HG02571 (cell line): ENCODE results near the gene ZBTB16.

Experiments used
- ATAC-seq: cut with Tn5 transposase; IDR thresholded peaks from one replicate; pipeline ENCODE4 v1.9.1; 2021; ENCODE audit warnings: mild to moderate bottlenecking, moderate library complexity; ENCODE audit not compliant: unreplicated experiment

ZBTB16 gene

DNA sequence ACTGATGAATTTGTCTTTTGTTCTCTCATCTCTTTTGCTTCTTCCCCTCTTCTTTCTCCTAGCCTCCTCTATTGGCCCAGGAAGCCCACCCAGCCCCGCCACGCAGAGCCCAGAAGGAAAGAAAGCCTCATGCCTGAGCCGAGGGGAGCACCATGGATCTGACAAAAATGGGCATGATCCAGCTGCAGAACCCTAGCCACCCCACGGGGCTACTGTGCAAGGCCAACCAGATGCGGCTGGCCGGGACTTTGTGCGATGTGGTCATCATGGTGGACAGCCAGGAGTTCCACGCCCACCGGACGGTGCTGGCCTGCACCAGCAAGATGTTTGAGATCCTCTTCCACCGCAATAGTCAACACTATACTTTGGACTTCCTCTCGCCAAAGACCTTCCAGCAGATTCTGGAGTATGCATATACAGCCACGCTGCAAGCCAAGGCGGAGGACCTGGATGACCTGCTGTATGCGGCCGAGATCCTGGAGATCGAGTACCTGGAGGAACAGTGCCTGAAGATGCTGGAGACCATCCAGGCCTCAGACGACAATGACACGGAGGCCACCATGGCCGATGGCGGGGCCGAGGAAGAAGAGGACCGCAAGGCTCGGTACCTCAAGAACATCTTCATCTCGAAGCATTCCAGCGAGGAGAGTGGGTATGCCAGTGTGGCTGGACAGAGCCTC, 3.8 kb downstream of the ZBTB16 start:
- no peak for ATAC-seq

DNA sequence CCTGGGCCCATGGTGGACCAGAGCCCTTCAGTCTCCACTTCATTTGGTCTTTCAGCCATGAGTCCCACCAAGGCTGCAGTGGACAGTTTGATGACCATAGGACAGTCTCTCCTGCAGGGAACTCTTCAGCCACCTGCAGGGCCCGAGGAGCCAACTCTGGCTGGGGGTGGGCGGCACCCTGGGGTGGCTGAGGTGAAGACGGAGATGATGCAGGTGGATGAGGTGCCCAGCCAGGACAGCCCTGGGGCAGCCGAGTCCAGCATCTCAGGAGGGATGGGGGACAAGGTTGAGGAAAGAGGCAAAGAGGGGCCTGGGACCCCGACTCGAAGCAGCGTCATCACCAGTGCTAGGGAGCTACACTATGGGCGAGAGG, 4.3 kb downstream of the ZBTB16 start:
- ATAC-seq, result no peak

DNA sequence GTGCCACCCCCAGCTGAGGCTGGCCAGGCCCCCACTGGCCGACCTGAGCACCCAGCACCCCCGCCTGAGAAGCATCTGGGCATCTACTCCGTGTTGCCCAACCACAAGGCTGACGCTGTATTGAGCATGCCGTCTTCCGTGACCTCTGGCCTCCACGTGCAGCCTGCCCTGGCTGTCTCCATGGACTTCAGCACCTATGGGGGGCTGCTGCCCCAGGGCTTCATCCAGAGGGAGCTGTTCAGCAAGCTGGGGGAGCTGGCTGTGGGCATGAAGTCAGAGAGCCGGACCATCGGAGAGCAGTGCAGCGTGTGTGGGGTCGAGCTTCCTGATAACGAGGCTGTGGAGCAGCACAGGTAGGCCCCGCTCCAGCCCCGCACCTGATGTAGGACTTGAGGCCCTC, 4.7 kb downstream of the ZBTB16 start:
- ATAC-seq, result no peak

DNA sequence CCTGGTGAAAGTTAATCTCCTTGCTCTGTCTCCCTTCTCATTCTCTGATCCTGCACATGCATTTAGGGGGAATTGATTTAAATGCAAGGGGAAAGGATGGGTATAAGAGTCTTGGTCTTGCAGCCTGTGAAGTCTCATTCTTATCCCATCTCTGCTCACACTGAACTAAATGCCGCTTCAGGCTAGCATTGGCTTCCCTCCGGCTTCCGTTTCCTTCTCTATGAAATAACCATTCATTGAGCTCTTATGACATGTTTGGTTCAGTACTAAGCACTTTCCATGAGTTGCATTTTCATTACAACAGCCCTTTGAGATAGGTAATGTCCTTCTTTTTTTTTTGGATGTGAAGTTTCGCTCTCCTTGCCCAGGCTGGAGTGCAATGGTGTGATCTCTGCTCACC, 5.6 kb downstream of the ZBTB16 start:
- no peak for ATAC-seq

DNA sequence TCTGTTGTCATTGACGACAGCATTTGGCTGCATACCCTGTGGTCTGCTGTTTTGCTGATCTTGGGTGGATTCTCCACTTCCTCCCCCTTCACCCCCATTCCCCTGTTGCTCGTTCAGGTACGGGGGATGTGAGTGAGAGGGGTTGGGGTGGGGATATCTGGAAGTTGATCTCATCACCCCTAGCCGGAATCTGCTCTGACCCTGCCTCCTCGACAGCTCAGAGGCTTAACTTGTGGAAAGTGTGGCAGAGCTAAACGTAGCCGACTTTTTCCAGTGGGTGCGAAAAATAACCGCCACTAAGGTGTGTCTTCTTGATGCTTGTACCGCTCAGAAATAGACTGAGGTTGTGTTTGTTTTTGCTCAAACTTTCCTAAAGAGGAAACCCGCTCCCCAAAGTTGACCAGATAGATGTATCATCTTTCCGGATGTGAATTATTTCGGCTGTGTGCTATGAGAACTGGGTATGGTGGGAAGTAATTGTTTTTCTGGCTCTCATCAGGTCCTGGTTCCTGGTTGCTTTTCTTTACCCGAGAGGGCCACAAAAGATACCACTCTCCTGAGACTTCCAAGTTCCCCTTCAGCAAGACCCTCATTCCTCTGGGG, 6.6 kb downstream of the ZBTB16 start:
- ATAC-seq, result no peak

DNA sequence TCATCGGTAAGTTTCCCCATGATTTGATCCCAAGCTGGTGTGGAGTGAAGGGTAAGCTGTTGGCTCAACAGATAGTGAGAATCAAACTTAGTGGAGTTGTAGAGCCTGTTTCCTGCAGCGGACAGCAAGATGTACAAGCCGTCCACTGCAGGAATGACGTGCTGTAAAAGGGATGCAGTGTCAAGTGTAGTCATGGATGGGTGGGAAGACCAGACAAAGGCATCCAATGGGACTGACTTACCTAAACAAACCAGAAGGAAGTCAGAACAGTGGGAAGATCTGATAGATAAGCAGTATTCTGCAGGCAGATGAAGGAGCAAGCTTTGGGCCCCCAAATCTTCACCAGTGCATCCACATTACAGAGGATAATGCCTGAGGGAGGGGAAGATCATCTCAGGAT, 8.8 kb downstream of the ZBTB16 start:
- ATAC-seq, result no peak

DNA sequence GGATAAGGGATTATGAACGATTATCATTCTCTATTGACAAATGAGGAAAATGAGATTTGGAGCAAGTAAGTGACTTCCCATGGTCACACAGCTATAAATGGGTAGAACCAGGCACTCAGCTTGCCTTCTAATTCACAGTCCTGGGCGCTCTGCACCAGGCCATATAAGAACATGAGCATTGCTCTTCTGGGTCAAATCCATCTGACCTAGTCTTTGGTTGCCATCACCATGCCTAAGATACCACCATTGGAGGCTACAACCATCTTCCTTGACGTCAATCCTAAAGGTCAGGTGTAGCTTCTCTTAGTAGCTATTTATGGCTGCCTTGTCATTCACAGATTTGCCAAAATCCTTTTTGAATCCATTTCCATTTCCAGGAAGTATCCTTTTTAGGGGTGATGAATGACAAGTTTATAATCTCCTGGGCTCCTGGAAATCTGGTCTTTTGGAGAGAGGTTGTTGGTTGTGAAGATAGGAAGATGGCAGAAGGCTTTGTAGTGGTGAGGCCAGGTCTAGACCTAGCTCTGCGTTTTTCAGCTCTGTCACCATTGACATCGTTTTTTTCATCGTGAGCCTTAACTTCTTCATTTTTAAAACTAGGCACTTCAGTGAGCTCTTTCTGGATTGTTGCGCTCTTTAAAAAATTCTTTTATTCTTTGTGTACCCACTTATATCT, 11.1 kb downstream of the ZBTB16 start:
- no peak for ATAC-seq

DNA sequence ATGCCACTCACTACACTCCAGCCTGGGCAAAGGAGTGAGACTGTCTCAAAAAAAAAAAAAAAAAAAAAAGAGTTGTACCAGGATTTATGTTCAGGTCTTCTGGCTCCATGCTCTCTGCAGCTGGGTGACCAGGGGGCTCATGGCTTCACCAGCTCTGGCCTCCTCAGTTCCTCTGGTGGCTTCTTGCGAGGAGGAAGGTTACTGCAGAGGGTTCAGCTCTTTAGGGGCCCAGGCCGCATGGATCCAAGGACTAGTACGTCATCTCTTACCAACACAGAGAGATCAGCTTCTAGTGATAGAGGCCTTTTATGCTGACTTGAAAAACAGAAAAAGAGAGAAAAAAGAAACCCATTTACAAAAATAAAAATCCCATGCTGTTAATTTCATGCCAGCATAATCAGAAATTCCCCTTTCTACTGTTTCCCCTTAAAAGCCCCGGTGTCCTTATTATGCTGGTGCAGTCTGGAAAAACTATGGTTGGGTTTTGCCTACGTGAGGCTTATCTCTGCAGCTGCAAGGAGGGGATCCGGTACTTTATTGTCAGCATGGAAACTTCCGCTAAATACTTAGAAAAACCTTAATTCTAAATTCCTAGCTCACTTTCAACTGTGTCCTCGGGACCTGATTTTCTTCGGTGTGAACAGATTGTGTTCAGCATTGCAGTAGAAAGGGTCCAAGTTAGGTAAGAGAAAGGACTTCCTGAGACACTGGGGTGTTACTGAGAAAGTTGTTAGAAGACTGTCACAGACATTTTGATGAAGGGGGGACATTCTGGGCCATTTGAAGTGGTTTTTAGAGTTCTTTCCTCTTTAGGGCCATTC, 13.7 kb downstream of the ZBTB16 start:
- no peak for ATAC-seq

DNA sequence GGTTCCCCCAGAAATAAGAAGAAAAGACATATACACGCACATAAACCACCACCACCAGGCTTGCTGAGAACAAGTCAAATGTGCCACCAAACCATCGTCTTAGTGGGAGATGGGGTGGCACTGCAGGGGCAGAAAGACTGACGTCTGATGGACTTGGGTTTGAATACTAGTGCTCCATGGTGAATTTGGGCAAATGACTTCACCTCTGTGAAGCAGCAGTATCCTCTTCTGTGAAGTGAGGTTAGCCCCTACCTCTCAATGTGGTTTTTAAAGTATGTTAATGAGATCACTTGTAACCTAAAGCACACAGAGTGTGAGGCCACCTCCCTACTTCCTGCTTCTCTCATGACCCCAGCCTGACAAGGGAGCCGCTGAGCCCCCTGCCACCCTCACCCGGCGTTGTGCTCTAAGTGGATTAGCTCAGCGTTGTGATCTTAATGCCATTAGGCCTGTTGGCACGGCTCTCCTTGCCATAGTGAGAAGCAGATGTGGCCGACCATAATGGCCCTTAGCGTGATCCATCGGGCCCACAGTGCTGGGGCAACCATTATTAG, 14.4 kb downstream of the ZBTB16 start:
- ATAC-seq, result no peak

DNA sequence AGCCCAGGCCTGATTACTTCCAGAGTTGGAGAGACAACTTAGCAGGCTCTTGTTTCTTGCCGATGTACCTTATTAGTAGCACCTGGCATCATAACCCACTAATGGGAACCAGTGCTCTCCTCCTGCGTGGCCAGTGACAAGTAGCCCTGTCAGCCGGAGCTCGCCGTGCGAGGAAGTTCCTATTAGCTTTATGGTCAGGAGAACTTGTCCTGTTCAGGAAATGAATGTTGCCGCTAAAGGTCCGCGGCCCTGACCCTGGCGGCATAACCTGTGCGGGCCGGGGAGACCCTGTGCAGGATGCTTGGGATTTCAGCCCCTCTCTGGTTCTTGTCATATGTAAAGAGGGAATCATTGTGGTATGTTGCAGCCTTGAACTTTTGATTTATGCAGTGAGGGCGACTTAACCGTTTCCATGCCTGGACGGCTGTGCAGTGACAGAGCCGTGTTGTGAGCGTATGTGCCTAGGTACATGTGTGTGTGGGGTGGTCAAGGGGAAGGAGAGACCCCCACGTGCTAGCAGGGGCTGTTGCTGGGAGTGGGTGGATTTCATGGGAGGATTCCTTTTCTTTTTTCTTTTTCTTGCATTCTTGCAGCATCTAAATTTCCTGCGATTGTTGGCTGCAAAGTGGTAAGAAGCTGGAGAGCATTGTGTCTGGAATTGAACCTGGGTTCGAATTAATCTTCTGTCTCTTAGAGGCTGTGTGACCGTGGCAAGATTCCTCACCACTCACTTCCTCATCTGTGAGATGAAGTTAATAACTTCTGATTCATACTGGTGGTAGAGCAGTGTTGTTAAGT, 15.2 kb downstream of the ZBTB16 start:
- no peak for ATAC-seq

DNA sequence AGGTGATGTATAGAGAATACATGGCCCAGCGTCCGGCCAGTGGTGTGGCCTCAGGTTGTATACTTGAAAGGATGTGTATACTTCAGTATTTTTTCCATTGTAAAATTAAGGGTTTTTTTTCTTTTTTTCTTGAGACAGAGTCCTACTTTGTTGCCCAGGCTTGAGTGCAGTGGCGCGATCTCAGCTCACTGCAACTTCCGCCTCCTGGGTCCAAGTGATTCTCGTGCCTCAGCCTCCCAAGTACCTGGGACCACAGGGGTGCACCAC, 15.8 kb downstream of the ZBTB16 start:
- no peak for ATAC-seq

DNA sequence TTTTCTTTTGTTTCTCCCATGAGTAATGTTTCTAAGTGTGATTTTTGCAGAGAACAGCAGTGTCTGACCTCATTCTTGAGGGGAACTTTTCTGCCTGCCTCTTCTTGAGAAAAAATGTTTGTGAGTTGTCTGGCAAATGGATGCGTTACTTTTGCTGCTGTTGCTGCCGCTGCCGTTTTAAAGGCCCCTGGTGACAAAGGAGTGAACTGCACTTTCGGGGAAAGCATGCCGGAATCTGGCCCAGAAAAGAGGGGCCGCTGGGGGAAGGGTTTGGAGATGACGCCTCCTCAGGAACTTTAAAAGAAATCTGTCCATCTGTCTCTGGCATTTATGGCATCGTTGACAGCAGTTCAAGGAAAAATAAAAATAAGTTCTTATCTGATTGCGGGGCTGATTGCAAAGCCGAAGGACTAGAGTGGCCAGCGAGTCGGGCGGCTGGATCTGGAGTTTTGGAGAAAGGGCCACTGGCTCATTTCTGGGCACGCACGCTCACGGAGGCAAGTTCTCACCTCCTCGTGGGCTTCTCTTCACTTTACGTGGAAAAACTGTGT, 16.5 kb downstream of the ZBTB16 start:
- no peak for ATAC-seq

DNA sequence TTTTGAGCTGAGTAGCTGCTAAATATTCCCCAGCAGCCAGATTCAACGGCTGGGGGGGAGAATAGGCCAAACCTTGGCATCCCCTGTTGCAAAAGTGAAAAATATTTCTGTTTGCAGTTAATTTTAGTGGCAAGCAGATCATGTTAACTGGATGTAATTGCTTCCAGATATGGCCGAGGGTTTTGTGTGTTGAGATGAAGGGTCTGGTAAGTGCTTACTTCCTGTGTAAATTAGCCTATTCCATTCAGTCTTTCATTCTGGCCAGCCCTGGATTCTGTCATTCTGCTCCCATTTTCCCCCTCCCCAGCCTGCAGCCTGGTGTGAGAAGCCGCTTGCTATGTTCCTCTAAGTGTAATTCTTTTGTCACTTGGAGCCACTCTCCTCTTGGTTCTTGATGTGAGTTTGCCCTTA, 17.4 kb downstream of the ZBTB16 start:
- ATAC-seq, result no peak

DNA sequence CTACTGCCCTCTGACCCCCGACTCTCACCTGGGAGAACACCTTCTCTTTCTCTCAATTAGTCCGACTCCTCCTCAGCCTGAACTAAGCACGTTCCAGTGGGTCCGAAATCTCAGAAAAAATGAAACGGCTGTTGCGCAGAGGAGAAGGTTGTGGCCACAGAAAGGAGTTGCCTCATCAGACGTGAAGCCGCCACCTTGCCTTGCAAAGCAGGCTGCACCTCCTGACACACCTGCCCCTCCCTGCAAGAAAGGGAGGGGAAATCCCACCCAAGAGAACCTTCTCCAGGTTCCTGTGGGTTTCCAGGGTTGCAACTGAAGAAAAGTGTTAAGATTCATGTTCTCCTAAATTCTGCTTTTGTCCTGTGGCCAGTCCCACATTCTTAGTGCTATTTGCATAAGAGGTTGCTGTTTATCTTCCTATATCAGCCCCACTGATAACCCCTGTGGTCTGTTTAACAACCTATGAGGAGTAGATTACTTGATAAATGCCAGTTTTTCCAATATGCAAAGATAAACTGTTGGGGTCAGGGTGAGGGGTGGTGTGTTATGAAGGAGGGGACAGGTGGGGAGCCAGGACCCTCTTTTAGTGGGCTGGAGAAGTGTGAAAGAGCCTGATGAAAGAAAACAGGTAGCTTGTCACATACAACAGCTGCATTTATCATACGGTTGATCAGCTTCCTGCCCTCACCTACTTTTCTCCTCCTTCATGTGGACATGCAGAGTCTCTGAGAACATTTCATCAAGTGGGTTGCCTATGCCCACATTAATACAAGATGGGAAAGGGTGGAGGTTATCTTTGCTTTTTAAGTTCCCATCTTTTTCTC, 18.2 kb downstream of the ZBTB16 start:
- ATAC-seq, result no peak

DNA sequence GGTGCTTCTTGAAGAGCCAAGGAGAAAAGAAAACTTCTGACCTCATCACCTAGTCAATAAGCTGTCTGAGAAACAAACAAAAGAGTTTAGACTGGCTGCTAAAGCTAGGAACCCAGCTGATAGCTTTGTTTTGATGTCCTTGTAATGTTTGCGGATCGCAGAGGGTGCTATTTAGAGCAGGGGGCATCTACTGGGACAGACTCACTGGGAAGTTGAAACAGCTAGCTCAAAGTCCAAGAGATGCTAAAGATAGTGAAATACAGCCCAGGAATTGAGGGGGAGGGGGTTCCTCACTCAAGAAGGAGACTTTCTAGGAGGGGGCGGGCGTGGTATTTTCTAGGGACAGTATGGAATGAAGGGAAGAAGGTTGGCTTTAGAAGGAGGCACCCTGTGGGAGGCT, 18.9 kb downstream of the ZBTB16 start:
- no peak for ATAC-seq

DNA sequence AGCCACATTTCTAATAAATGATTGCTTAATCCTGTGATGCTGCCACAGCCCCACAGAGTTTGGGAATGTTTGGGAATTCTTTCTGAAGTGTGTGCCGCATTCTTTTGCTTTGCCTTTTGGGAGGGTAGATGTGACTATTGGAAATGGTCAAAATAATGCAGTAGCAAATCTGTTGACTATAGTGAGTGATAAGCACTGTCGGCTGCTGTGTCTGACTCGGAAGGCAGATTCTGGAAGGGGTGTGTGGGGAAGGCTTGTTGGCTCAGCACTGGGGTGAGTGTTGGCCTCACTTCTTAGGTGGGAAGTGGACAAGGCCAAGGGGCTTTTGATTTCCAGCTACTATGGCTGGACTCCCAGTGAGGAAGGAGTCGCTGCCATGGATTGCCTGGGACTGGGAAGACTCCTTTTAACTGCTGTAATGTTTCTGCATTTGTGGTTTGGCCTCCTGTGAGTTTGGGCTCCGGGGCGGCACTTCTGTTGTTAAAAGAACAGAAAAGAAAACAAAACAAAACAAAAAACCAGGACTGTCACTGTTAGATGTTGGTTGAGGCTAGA, 20.1 kb downstream of the ZBTB16 start:
- ATAC-seq, result no peak

DNA sequence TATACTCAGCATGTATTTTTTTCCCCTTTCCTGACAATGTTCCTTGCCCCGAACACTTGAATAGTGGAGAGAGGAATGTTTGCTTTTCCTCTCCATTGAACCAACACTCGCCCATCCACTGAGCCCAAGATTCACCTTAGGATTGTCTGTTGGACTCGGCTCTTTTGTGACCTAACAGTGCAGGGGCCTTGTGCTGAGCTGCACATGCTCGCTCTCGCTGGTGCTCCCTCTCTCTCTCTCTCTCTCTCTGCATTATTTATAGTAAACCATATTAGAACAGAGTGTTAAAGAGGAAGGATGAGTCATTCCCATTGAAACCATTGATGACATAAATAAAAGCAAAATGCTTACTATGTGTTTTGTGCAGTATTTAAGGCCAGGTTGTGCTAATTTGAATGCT, 20.7 kb downstream of the ZBTB16 start:
- no peak for ATAC-seq

DNA sequence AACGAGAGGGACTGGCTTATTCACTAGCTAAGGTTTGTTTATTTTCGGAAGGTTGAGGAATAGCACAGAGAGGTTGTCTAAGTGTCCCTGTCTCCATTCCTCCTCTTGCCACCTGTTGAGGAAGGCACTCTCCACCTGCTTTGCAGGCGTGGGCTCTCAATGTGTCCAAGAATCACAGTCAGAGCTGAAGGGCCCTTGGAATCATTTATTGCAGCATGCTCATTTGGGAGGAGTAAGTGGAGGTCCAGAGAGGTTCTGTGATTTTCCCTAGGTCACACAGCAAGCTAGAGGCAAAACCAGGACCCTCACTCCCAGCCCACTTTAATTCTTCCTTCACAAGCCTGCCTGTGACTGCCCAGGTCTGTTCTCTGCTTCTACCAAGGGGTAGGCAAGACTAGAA, 21.3 kb downstream of the ZBTB16 start:
- no peak for ATAC-seq

DNA sequence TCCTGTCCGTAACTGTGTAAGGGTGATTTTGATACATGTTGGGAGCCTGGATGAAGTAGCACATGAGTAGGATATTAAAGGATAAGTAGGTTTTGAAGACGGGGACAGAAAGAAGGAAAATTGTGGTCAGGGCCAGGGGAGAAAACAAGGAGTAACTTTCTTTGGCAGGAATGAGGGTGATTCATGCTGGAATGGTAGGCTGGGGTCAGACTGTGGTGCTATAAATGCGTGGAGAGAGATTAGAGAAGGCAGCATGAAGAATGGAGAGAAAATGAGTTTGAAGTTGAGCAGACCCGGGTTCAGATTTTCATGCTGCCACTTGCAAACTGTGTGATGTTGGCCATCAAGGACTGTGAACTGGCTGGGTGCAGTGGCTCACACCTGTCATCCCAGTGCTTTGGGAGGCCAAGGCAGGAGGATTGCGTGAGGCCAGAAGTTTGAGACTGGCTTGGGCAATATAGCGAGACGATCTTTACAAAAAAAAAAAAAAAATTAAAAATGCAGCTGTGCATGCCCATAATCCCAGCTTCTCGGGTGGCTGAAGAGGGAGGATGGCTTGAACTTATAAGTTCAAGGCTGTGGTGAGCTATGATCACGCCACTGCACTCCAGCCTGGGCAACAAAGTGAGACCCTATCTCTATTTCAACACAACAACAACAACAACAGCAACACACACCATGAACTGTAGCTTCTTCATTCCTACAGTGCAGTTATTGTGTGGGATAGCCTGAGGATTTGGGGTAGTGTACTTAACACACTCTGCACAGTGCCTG, 22.3 kb downstream of the ZBTB16 start:
- ATAC-seq, result no peak
